A673 (cell line): ENCODE measurements around the gene WDR87. TPM values are rescaled to one million over a fixed set of nuclear protein-coding genes. Genes with fewer than 3 reads are reported as not detected.
"Not testable (repeated sequence)": the region's sequence is repeated elsewhere in the genome, so short reads cannot be mapped to it uniquely, and the experiment has no call there.

ENCODE experiments used
- BruUV-seq: library from RNA; stranded (reverse); fragments of 400-500 nt; replicated peaks from 2 replicates; lab custom pipeline; 2021; lab: Mats Ljungman, UMichigan
- CTCF ChIA-PET: fragments of 300-600 bp; sonication (Branson Sonifier 250); formaldehyde crosslinking; loops from one replicate; lab custom pipeline; 2022; ENCODE audit warnings: antibody characterized with exemption; lab: Charles Lee
- POLR2A ChIA-PET: fragments of 300-600 bp; sonication (Branson Sonifier 250); formaldehyde crosslinking; loops from one replicate; lab custom pipeline; 2022; ENCODE audit warnings: antibody characterized with exemption; ENCODE audit not compliant: low non-redundant PET; lab: Charles Lee
- DNase-seq: peaks from one replicate; pipeline ENCODE4 v3.0.0-alpha.2; 2015; ENCODE audit warnings: low spot score
- H3K27ac ChIP-seq: fragments of 200-600 bp; sonication (generic); 2 replicates; pipeline ENCODE4 v1.5.1; 2016; ENCODE audit warnings: mixed run types, low read depth, mild to moderate bottlenecking, mixed read lengths, antibody characterized with exemption, low read length; ENCODE audit not compliant: poor library complexity, severe bottlenecking
- H3K27me3 ChIP-seq: fragments of 200-600 bp; sonication (generic); replicated peaks from 2 replicates; pipeline ENCODE4 v1.6.1; 2017; ENCODE audit warnings: mixed run types, low read depth, mild to moderate bottlenecking, mixed read lengths, antibody characterized with exemption, low read length; ENCODE audit not compliant: insufficient read depth, poor library complexity
- H3K36me3 ChIP-seq: fragments of 200-600 bp; sonication (generic); 2 replicates; pipeline ENCODE4 v1.6.1; 2016; ENCODE audit warnings: mixed run types, mild to moderate bottlenecking, mixed read lengths, antibody characterized with exemption, low read length; ENCODE audit not compliant: insufficient read depth, poor library complexity, severe bottlenecking
- H3K4me1 ChIP-seq: fragments of 200-600 bp; sonication (generic); 2 replicates; pipeline ENCODE4 v1.6.1; 2017; ENCODE audit warnings: mixed run types, mild to moderate bottlenecking, mixed read lengths, antibody characterized with exemption, low read length; ENCODE audit not compliant: insufficient read depth, poor library complexity, severe bottlenecking
- H3K4me3 ChIP-seq: fragments of 200-600 bp; sonication (generic); 2 replicates; pipeline ENCODE4 v1.5.1; 2016; ENCODE audit warnings: low read depth, mixed run types, mild to moderate bottlenecking, mixed read lengths, low read length; ENCODE audit not compliant: poor library complexity, severe bottlenecking
- H3K9me3 ChIP-seq: fragments of 200-600 bp; sonication (generic); 2 replicates; pipeline ENCODE4 v1.6.1; 2016; ENCODE audit warnings: mixed run types, low read depth, mild to moderate bottlenecking, mixed read lengths, antibody characterized with exemption, low read length; ENCODE audit not compliant: poor library complexity, severe bottlenecking
- EZH2 ChIP-seq: fragments of 200-600 bp; sonication (generic); IDR thresholded peaks from 2 replicates; pipeline ENCODE4 v1.6.1; 2017; ENCODE audit warnings: borderline replicate concordance, low read depth, mild to moderate bottlenecking, mixed read lengths, antibody characterized with exemption, low read length; ENCODE audit not compliant: poor library complexity, severe bottlenecking
- intact Hi-C: fragments of 100-400 bp; cut with micrococcal nuclease; formaldehyde crosslinking; loops from one replicate; pipeline ENCODE4 v1.10.0; 2022; ENCODE audit not compliant: unreplicated experiment
- total RNA-seq: library from RNA; stranded (reverse); gene quantifications from 2 replicates; pipeline ENCODE4 v1.2.3, GENCODE V29; 2021
- TF ChIP-seq, protein P1 (sequence below): fragments of 300-800, 200-600 bp; sonication (generic); conservative IDR thresholded peaks from 2 replicates; pipeline ENCODE4 v1.5.1; 2017; ENCODE audit warnings: low read depth, mild to moderate bottlenecking, antibody characterized with exemption, low read length, moderate library complexity, mixed read lengths

Gene WDR87
- total RNA-seq, 1 experiment from 2014 or later: not detected

DNA sequence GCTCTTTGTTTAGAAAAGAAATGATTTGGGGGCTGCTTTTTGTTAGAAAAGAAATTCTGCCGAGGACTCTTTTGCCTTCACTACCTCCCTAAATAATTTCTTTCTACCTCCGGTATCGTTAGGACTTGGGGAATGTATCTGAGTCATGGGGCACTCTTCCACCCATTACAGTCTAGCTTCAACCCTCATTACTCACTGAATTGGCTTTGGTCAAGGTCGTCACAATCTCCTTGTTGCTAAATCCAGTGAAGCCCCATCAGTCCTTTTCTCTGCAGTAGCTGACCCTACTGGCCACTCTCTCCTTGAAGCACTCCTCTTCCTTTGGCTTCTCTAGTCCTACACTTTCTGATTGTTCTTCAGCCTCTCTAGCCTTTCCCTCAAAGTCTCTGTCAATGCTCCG, 34.0 kb downstream of the WDR87 start:
- DNase-seq: no peak
- H3K4me1 ChIP-seq: no peaks in the 10 kb centered on the region
- H3K9me3 ChIP-seq: peaks cover 6% of the 10 kb centered on the region
- BruUV-seq: no TSS peak
- CTCF ChIA-PET: no interaction called here
- no peak overlapping the region for H3K4me3 ChIP-seq
- H3K36me3 ChIP-seq: no peaks in the 10 kb centered on the region
- intact Hi-C loops: no loop called here
- TF ChIP-seq, protein P1, sequence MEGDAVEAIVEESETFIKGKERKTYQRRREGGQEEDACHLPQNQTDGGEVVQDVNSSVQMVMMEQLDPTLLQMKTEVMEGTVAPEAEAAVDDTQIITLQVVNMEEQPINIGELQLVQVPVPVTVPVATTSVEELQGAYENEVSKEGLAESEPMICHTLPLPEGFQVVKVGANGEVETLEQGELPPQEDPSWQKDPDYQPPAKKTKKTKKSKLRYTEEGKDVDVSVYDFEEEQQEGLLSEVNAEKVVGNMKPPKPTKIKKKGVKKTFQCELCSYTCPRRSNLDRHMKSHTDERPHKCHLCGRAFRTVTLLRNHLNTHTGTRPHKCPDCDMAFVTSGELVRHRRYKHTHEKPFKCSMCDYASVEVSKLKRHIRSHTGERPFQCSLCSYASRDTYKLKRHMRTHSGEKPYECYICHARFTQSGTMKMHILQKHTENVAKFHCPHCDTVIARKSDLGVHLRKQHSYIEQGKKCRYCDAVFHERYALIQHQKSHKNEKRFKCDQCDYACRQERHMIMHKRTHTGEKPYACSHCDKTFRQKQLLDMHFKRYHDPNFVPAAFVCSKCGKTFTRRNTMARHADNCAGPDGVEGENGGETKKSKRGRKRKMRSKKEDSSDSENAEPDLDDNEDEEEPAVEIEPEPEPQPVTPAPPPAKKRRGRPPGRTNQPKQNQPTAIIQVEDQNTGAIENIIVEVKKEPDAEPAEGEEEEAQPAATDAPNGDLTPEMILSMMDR: no peak
- TF ChIP-seq EZH2: no peak
- POLR2A ChIA-PET: no interaction called here
- H3K27me3 ChIP-seq: no peaks in the 10 kb centered on the region
- no peak overlapping the region for H3K27ac ChIP-seq

DNA sequence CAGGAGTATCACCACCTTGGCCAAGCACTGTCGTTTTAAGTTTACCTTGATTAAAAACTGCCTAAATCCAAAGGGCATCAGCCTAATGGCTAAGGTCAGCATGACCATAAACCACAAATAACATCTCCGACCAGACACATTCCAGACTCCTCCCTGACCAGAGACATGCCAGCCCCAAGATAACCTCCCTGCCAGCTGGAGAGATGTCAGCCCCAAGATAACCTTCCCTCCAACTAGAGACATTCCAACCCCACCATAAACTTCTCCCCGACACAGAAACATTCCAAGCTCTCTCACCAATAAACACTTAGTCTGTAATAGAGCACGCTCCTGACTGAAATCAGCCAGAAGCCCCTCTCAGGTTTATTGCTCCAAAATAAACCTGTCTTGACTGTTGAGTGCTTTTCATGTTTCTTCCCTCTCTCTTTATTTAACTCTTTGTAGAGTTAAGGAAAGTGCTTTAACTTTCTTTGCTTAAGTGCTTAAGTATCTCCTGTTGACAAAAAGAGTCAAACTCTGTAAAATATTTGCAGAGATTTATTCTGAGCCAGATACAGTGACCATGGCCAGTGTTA, 36.5 kb downstream of the WDR87 start:
- DNase-seq: no peak
- no peak overlapping the region for H3K4me3 ChIP-seq
- H3K27ac ChIP-seq: no peak overlapping the region
- H3K4me1 ChIP-seq: no peaks in the 10 kb centered on the region
- POLR2A ChIA-PET: no interaction called here
- H3K36me3 ChIP-seq: no peaks in the 10 kb centered on the region
- BruUV-seq: no TSS peak
- H3K27me3 ChIP-seq: no peaks in the 10 kb centered on the region
- intact Hi-C loops: no loop called here
- TF ChIP-seq, protein P1: no peak
- TF ChIP-seq EZH2: no peak
- CTCF ChIA-PET: no interaction called here
- H3K9me3 ChIP-seq: peaks cover 6% of the 10 kb centered on the region

DNA sequence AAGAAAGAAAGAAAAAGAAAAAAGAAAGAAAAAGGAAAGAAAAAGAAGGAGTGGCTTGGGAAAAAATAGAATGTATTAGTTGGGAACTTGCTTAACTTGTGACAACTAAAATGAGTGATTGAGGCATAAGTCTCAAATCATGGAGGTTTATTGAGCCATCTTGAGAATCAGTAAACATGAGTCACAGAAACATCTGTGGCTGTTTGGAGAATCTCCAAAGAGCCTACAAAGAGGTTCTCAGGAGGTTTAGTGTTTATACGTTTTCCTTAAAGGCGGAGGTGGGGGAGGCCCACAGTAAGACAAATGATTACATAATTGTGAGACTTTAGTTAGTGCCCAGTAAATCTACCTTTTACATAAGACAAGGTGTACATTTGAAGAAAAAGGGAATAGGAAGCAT, 38.6 kb downstream of the WDR87 start:
- Histone ChIP-seq H3K27ac (no peak overlapping the region), H3K9me3 (peaks cover 10% of the 10 kb centered on the region), H3K27me3 (no peaks in the 10 kb centered on the region), H3K36me3 (no peaks in the 10 kb centered on the region), H3K4me1 (no peaks in the 10 kb centered on the region), H3K4me3 (no peak overlapping the region)
- POLR2A ChIA-PET: no interaction called here
- TF ChIP-seq EZH2: no peak
- TF ChIP-seq, protein P1: no peak
- no TSS peak for BruUV-seq
- DNase-seq: no peak
- CTCF ChIA-PET: no interaction called here
- intact Hi-C loops: no loop called here

DNA sequence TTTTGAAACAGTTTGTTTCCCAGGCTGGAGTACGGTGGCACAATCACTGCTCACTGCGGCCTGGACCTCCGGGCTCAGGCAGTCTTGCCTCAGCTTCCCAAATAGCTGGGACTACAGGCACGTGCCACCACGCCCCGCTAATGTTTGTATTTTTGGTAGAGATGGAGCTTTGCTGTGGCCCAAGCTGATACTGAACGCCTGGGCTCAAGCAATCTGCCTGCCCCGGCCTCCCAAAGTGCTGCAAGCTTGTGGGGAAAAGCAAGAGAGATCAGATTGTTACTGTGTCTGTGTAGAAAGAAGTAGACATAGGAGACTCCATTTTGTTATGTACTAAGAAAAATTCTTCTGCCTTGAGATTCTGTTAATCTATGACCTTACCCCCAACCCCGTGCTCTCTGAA, 40.5 kb downstream of the WDR87 start:
- H3K4me1 ChIP-seq, intact Hi-C loops, H3K27me3 ChIP-seq, POLR2A ChIA-PET, H3K27ac ChIP-seq, BruUV-seq, CTCF ChIA-PET, DNase-seq, H3K36me3 ChIP-seq, H3K4me3 ChIP-seq: not testable (repeated sequence)
- peaks cover 10% of the 10 kb centered on the region for H3K9me3 ChIP-seq
